Smooth muscle cell (in vitro differentiated cells): ENCODE measurements around the gene TMEM170A. TPM values are rescaled to one million over a fixed set of nuclear protein-coding genes. Genes with fewer than 3 reads are reported as not detected.
"Not testable (repeated sequence)": the region's sequence is repeated elsewhere in the genome, so short reads cannot be mapped to it uniquely, and the experiment has no call there.

Experiments used
- DNase-seq: peaks from one replicate; lab custom pipeline; 2025; ENCODE audit not compliant: unreplicated experiment; lab: John Stamatoyannopoulos, UW
- H2AFZ ChIP-seq: fragments of 200-600 bp; sonication (generic); 2 replicates; pipeline ENCODE4 v1.6.0; 2016; ENCODE audit warnings: antibody characterized with exemption, low read depth, mild to moderate bottlenecking
- H3F3A ChIP-seq: fragments of 200-600 bp; sonication (generic); 2 replicates; pipeline ENCODE4 v1.6.0; 2017; ENCODE audit warnings: antibody characterized with exemption, low read depth
- H3K27ac ChIP-seq: fragments of 200-600 bp; sonication (generic); 2 replicates; pipeline ENCODE4 v1.5.1; 2016; ENCODE audit warnings: low read depth, mild to moderate bottlenecking
- H3K27me3 ChIP-seq: fragments of 200-600 bp; sonication (generic); 2 replicates; pipeline ENCODE4 v1.6.1; 2016; ENCODE audit warnings: low read depth, mild to moderate bottlenecking
- H3K36me3 ChIP-seq: fragments of 200-600 bp; sonication (generic); 2 replicates; pipeline ENCODE4 v1.5.1; 2016; ENCODE audit warnings: low read depth
- H3K4me1 ChIP-seq: fragments of 200-600 bp; sonication (generic); 2 replicates; pipeline ENCODE4 v1.5.1; 2016; ENCODE audit warnings: low read depth
- H3K4me2 ChIP-seq: fragments of 200-600 bp; sonication (generic); 2 replicates; pipeline ENCODE4 v1.6.0; 2016; ENCODE audit warnings: mild to moderate bottlenecking
- H3K4me3 ChIP-seq: fragments of 200-600 bp; sonication (generic); 2 replicates; pipeline ENCODE4 v1.5.1; 2016; ENCODE audit warnings: mild to moderate bottlenecking
- H3K79me2 ChIP-seq: fragments of 200-600 bp; sonication (generic); 2 replicates; pipeline ENCODE4 v1.6.0; 2016; ENCODE audit warnings: low read depth, mild to moderate bottlenecking
- H3K9ac ChIP-seq: fragments of 200-600 bp; sonication (generic); 2 replicates; pipeline ENCODE4 v1.6.0; 2016; ENCODE audit warnings: low read depth
- H3K9me3 ChIP-seq: fragments of 200-600 bp; sonication (generic); replicated peaks from 2 replicates; pipeline ENCODE4 v1.5.1; 2016; ENCODE audit warnings: low read depth
- H4K20me1 ChIP-seq: fragments of 200-600 bp; sonication (generic); 2 replicates; pipeline ENCODE4 v1.6.0; 2016; ENCODE audit warnings: low read depth
- CTCF ChIP-seq: fragments of 200-600 bp; sonication (generic); IDR thresholded peaks from 2 replicates; pipeline ENCODE4 v1.5.1; 2017; ENCODE audit warnings: borderline replicate concordance, mild to moderate bottlenecking, antibody characterized with exemption; ENCODE audit not compliant: insufficient read depth, poor library complexity, severe bottlenecking
- WGBS: methylation state at CpG from one replicate; pipeline ENCODE4 v1.1.7; 2016; ENCODE audit warnings: low lambda C conversion rate; 5-methylcytosine and 5-hydroxymethylcytosine counted together
- polyA plus RNA-seq: library from polyadenylated mRNA; unstranded; fragments of >200 nt; fragmentation: Nextera tagmentation; extraction: Ambion mirVana; gene quantifications from 2 replicates; pipeline ENCODE4 v1.2.1, GENCODE V29; 2016
- total RNA-seq: library from RNA; depleted of rRNA; stranded (reverse); fragments of >200 nt; gene quantifications from 2 replicates; pipeline ENCODE4 v1.2.3, GENCODE V29; 2014

The TMEM170A gene
- total and polyA plus RNA-seq, 2 experiments from 2014 or later = 10.0 to 12.9 TPM

GRCh38 chr16:75433732-75434413 is 30.6 kb downstream of the TMEM170A start:
- Histone ChIP-seq H3K4me1 (peaks cover 6% of the 10 kb centered on the region), H3K4me2 (peak overlapping the region; percentile 90), H2AFZ (peak overlapping the region; percentile 92), H3K79me2 (peaks cover 44% of the 10 kb centered on the region), H3K36me3 (no peaks in the 10 kb centered on the region), H3K27me3 (no peaks in the 10 kb centered on the region), H3K4me3 (peak overlapping the region; percentile 81), H3F3A (no peaks in the 10 kb centered on the region), H3K9ac (peak overlapping the region; percentile 98), H3K27ac (peak overlapping the region; percentile 97), H4K20me1 (peaks cover 33% of the 10 kb centered on the region), H3K9me3 (no peaks in the 10 kb centered on the region)
- under 1% methylated on average over 32 of the region's 32 CpGs for WGBS
- TF ChIP-seq CTCF = no peak
- peak; percentile 56 for DNase-seq

- H3K4me2 ChIP-seq = peak within 1 kb of the TSS; percentile 90
- H3K4me1 ChIP-seq = peaks cover 6% of the 10 kb centered on the region
- peak within 1 kb of the TSS; percentile 98 for H3K9ac ChIP-seq
- under 1% methylated on average over 76 of the region's 85 CpGs for WGBS
- peaks cover 52% of the 10 kb centered on the region for H3K79me2 ChIP-seq
- peak within 1 kb of the TSS; percentile 97 for H3K27ac ChIP-seq
- peaks cover 39% of the 10 kb centered on the region for H4K20me1 ChIP-seq
- no peaks in the 10 kb centered on the region for H3K9me3 ChIP-seq
- no peaks in the 10 kb centered on the region for H3F3A ChIP-seq
- H3K27me3 ChIP-seq = no peaks in the 10 kb centered on the region
- no peaks in the 10 kb centered on the region for H3K36me3 ChIP-seq
- H3K4me3 ChIP-seq = peak within 1 kb of the TSS; percentile 81
- H2AFZ ChIP-seq = peak within 1 kb of the TSS; percentile 92
- TF ChIP-seq CTCF = no peak
- DNase-seq = peak; percentile 80
Observed at GRCh38 chr16:75432828-75433731, 31.4 kb downstream of the TMEM170A start, which contains the start of gene CFDP1. Gene CFDP1, minus strand, starts transcription at chr16:75433503. Its CDS starts 151 bp downstream, at chr16:75433352.

GRCh38 chr16:75429621-75430403 is 34.7 kb downstream of the TMEM170A start:
- no peaks in the 10 kb centered on the region for H3F3A ChIP-seq

GRCh38 chr16:75426524-75426923 is 38.0 kb downstream of the TMEM170A start:
- H4K20me1 ChIP-seq = peaks cover 71% of the 10 kb centered on the region
- H3K79me2 ChIP-seq = peaks cover 100% of the 10 kb centered on the region
- H3K4me3 ChIP-seq, H3K4me2 ChIP-seq, H3K9ac ChIP-seq, H2AFZ ChIP-seq, H3K36me3 ChIP-seq, H3F3A ChIP-seq, H3K9me3 ChIP-seq, H3K27me3 ChIP-seq, DNase-seq, H3K4me1 ChIP-seq, H3K27ac ChIP-seq: not testable (repeated sequence)
- WGBS = 95% methylated on average over 2 of the region's 2 CpGs

More at GRCh38 chr16:75429621-75430403, 34.7 kb downstream of the TMEM170A start:
- Histone ChIP-seq H3K9ac (no peak overlapping the region), H2AFZ (no peak overlapping the region), H3K4me1 (peaks cover 6% of the 10 kb centered on the region), H3K4me2 (no peak overlapping the region), H3K4me3 (no peak overlapping the region), H3K9me3 (no peaks in the 10 kb centered on the region), H3K27ac (no peak overlapping the region), H3K79me2 (peaks cover 84% of the 10 kb centered on the region), H3K27me3 (no peaks in the 10 kb centered on the region), H3K36me3 (no peaks in the 10 kb centered on the region), H4K20me1 (peaks cover 72% of the 10 kb centered on the region)
- no peak for DNase-seq
- no peak for TF ChIP-seq CTCF
- WGBS = 98% methylated on average over 11 of the region's 11 CpGs

GRCh38 chr16:75424105-75424762 is 40.3 kb downstream of the TMEM170A start:
- not testable (repeated sequence) for DNase-seq, H3F3A ChIP-seq, H3K27me3 ChIP-seq, H3K36me3 ChIP-seq, H3K27ac ChIP-seq, H3K9me3 ChIP-seq, H3K4me2 ChIP-seq, H3K9ac ChIP-seq, H3K4me1 ChIP-seq, H2AFZ ChIP-seq
- Histone ChIP-seq H3K4me3 (peak overlapping the region; percentile 21), H4K20me1 (peaks cover 60% of the 10 kb centered on the region), H3K79me2 (peaks cover 99% of the 10 kb centered on the region)
- whole genome bisulfite sequencing = 90% methylated on average over 18 of the region's 18 CpGs
